Transverse colon (tissue), 4 donors: ENCODE data around the gene CDCP2.

ENCODE experiments used
- CTCF ChIP-seq, 5 experiments: fragments of 200-600 bp in 3 of 5; fragments of 450-650 bp in 2 of 5; sonication (generic) in 3 of 5; IDR thresholded peaks; 1 replicate in 2 of 5; 2 replicates in 3 of 5; pipeline ENCODE4 v1.5.1; 2016 to 2017; ENCODE audit warnings: antibody characterized with exemption in 5 of 5, inconsistent platforms in 3 of 5, mild to moderate bottlenecking in 2 of 5, moderate library complexity in 1 of 5
- EP300 ChIP-seq: sonication (generic); formaldehyde crosslinking; IDR thresholded peaks from one replicate; pipeline ENCODE4 v1.6.1; 2017; ENCODE audit warnings: antibody characterized with exemption, low read depth
- POLR2A ChIP-seq: fragments of 450-650 bp; IDR thresholded peaks from one replicate; pipeline ENCODE4 v1.6.1; 2016; ENCODE audit warnings: antibody characterized with exemption, mild to moderate bottlenecking, moderate library complexity
- POLR2AphosphoS5 ChIP-seq, 3 donors: sonication (generic); formaldehyde crosslinking; IDR thresholded peaks; one replicate each; pipeline ENCODE4 v1.6.1; 2016; ENCODE audit warnings: antibody characterized with exemption in 3 of 3

- TF ChIP-seq CTCF (IDR thresholded peaks at IDR 0.05) (no peak), POLR2A (no peak), EP300 (no peak), POLR2AphosphoS5 (IDR thresholded peaks at IDR 0.05) (no peak)
Measured at GRCh38 chr1:54157401-54157800, 4.6 kb upstream of the CDCP2 start.
